Mesendoderm (in vitro differentiated cells): ENCODE data around the gene CHD2.

Experiments
- DNase-seq: peaks from one replicate; pipeline ENCODE4 v3.0.0; 2013
- H2AK5ac ChIP-seq: 2 replicates; pipeline ENCODE4 v1.6.1; 2013; ENCODE audit warnings: low read length, inconsistent platforms
- H2BK120ac ChIP-seq: 2 replicates; pipeline ENCODE4 v1.6.1; 2013; ENCODE audit warnings: low read depth, mild to moderate bottlenecking, low read length, moderate library complexity, mixed read lengths
- H2BK15ac ChIP-seq: replicated peaks from 2 replicates; pipeline ENCODE4 v1.6.1; 2013; ENCODE audit warnings: low read depth, mild to moderate bottlenecking, moderate library complexity
- H2BK5ac ChIP-seq: 2 replicates; pipeline ENCODE4 v1.6.1; 2013; ENCODE audit warnings: low read length, inconsistent platforms
- H3K18ac ChIP-seq: 2 replicates; pipeline ENCODE4 v1.6.1; 2013; ENCODE audit warnings: mild to moderate bottlenecking, low read length, mixed read lengths
- H3K23ac ChIP-seq: one replicate; pipeline ENCODE4 v1.6.1; 2013; ENCODE audit warnings: low read length
- H3K27ac ChIP-seq: 2 replicates; pipeline ENCODE4 v1.5.1; 2013; ENCODE audit warnings: low read depth, mild to moderate bottlenecking, inconsistent platforms, low read length, moderate library complexity
- H3K27me3 ChIP-seq: 2 replicates; pipeline ENCODE4 v1.6.1; 2013; ENCODE audit warnings: low read length, control low read depth, mild to moderate bottlenecking, inconsistent platforms; ENCODE audit not compliant: insufficient read depth, poor library complexity
- H3K36me3 ChIP-seq: 2 replicates; pipeline ENCODE4 v1.6.1; 2013; ENCODE audit warnings: low read length, inconsistent platforms; ENCODE audit not compliant: control insufficient read depth, insufficient read depth
- H3K4ac ChIP-seq: one replicate; pipeline ENCODE4 v1.6.1; 2013; ENCODE audit warnings: low read depth, mild to moderate bottlenecking, low read length, moderate library complexity
- H3K4me1 ChIP-seq: 2 replicates; pipeline ENCODE4 v1.6.1; 2013; ENCODE audit warnings: low read depth, low read length, inconsistent platforms; ENCODE audit not compliant: control insufficient read depth
- H3K4me2 ChIP-seq: 2 replicates; pipeline ENCODE4 v1.6.1; 2013; ENCODE audit warnings: low read length
- H3K4me3 ChIP-seq: 2 replicates; pipeline ENCODE4 v1.5.1; 2013; ENCODE audit warnings: mild to moderate bottlenecking, low read length
- H3K56ac ChIP-seq: one replicate; pipeline ENCODE4 v1.6.1; 2013; ENCODE audit warnings: low read length
- H3K79me1 ChIP-seq: 2 replicates; pipeline ENCODE4 v1.6.1; 2013; ENCODE audit warnings: low read length, inconsistent platforms
- H3K79me2 ChIP-seq: 2 replicates; pipeline ENCODE4 v1.6.1; 2013; ENCODE audit warnings: mild to moderate bottlenecking, low read length; ENCODE audit not compliant: control insufficient read depth, insufficient read depth
- H3K9ac ChIP-seq: 2 replicates; pipeline ENCODE4 v1.6.1; 2013; ENCODE audit warnings: low read length, inconsistent platforms
- H4K5ac ChIP-seq: one replicate; pipeline ENCODE4 v1.6.1; 2013; ENCODE audit warnings: low read length
- H4K8ac ChIP-seq: one replicate; pipeline ENCODE4 v1.6.1; 2013; ENCODE audit warnings: low read depth, mild to moderate bottlenecking, control low read depth, low read length, moderate library complexity
- WGBS: extraction: QIAGEN DNeasy Blood & Tissue Kit; methylation state at CpG from one replicate; pipeline ENCODE4 v1.1.7; 2013; ENCODE audit warnings: low lambda C conversion rate, missing lambda C conversion rate; ENCODE audit not compliant: insufficient coverage; ENCODE audit errors: extremely low coverage; 5-methylcytosine and 5-hydroxymethylcytosine counted together

The CHD2 gene

DNA sequence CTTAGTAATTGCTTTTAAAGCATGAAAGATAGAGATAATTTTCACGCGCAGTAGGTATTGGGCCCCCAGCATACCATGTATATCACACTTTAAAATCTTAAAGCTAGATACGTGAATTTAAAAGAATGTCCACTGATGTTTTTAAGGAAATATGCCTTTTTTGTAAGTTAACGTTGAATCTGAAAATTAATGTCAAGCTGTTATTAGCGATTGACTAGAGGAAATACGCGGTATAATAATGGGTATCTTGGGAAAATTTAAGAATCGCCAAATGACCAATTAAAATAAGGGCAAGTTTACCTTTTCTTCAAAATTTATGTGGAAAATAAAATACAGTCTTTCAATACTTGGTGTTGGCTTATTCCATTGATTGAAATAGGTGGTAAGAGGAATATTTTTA lies 13.3 kb upstream of the CHD2 start:
- Histone ChIP-seq H3K18ac (no peak overlapping the region), H3K4me3 (no peak overlapping the region), H2BK120ac (no peak overlapping the region), H3K36me3 (peaks cover 2% of the 10 kb centered on the region), H3K79me2 (peaks cover 58% of the 10 kb centered on the region), H2BK15ac (no peak overlapping the region), H3K27me3 (no peaks in the 10 kb centered on the region), H4K8ac (no peak overlapping the region), H3K4me2 (no peak overlapping the region), H2AK5ac (no peak overlapping the region), H3K4me1 (peaks cover 2% of the 10 kb centered on the region), H3K23ac (no peak overlapping the region), H3K56ac (no peak overlapping the region), H4K5ac (no peak overlapping the region), H3K27ac (no peak overlapping the region), H3K79me1 (peaks cover 1% of the 10 kb centered on the region), H2BK5ac (no peak overlapping the region), H3K9ac (no peak overlapping the region), H3K4ac (no peak overlapping the region)
- 100% methylated on average over 5 of the region's 8 CpGs for WGBS
- DNase-seq, result no peak

GRCh38 chr15:92887869-92888268 lies 12.3 kb upstream of the CHD2 start:
- H3K4me2 ChIP-seq, result no peak overlapping the region
- H3K9ac ChIP-seq, result no peak overlapping the region
- H3K4me1 ChIP-seq, result no peaks in the 10 kb centered on the region
- H3K36me3 ChIP-seq, result peaks cover 2% of the 10 kb centered on the region
- WGBS, result 100% methylated on average over 1 of the region's 3 CpGs
- H2BK120ac ChIP-seq, result no peak overlapping the region
- H3K79me1 ChIP-seq, result peaks cover 1% of the 10 kb centered on the region
- DNase-seq, result no peak
- no peak overlapping the region for H2AK5ac ChIP-seq
- H4K5ac ChIP-seq, result no peak overlapping the region
- no peak overlapping the region for H3K23ac ChIP-seq
- no peak overlapping the region for H3K4ac ChIP-seq
- no peak overlapping the region for H3K27ac ChIP-seq
- H2BK5ac ChIP-seq, result no peak overlapping the region
- no peak overlapping the region for H3K18ac ChIP-seq
- H3K4me3 ChIP-seq, result no peak overlapping the region
- no peak overlapping the region for H2BK15ac ChIP-seq
- no peak overlapping the region for H3K56ac ChIP-seq
- peaks cover 59% of the 10 kb centered on the region for H3K79me2 ChIP-seq
- H3K27me3 ChIP-seq, result no peaks in the 10 kb centered on the region
- H4K8ac ChIP-seq, result no peak overlapping the region

- Histone ChIP-seq H3K4me2 (no peak overlapping the region), H3K79me2 (peaks cover 51% of the 10 kb centered on the region), H3K18ac (no peak overlapping the region), H2BK120ac (no peak overlapping the region), H3K27me3 (no peaks in the 10 kb centered on the region), H4K8ac (no peak overlapping the region), H3K36me3 (peaks cover 2% of the 10 kb centered on the region), H3K23ac (no peak overlapping the region), H3K79me1 (peaks cover 1% of the 10 kb centered on the region), H3K56ac (no peak overlapping the region), H3K27ac (no peak overlapping the region), H3K9ac (no peak overlapping the region), H2BK5ac (no peak overlapping the region), H3K4me3 (no peak overlapping the region), H3K4me1 (no peaks in the 10 kb centered on the region), H2AK5ac (no peak overlapping the region), H2BK15ac (no peak overlapping the region), H3K4ac (no peak overlapping the region), H4K5ac (no peak overlapping the region)
- WGBS, result no CpG with 5 or more reads among the region's 5 CpGs
- DNase-seq, result no peak
Observed at GRCh38 chr15:92889390-92890107, 10.6 kb upstream of the CHD2 start.

- Histone ChIP-seq H3K4me2 (no peak overlapping the region), H2BK120ac (no peak overlapping the region), H3K9ac (no peak overlapping the region), H2BK15ac (no peak overlapping the region), H3K27me3 (no peaks in the 10 kb centered on the region), H3K56ac (no peak overlapping the region), H3K79me2 (peaks cover 46% of the 10 kb centered on the region), H4K8ac (no peak overlapping the region), H3K4ac (no peak overlapping the region), H3K27ac (no peak overlapping the region), H2AK5ac (no peak overlapping the region), H3K79me1 (peaks cover 1% of the 10 kb centered on the region), H4K5ac (no peak overlapping the region), H3K36me3 (peaks cover 2% of the 10 kb centered on the region), H3K18ac (no peak overlapping the region), H2BK5ac (no peak overlapping the region), H3K4me1 (no peaks in the 10 kb centered on the region), H3K23ac (no peak overlapping the region), H3K4me3 (no peak overlapping the region)
- no CpG with 5 or more reads among the region's 3 CpGs for WGBS
- DNase-seq, result no peak
Observed at GRCh38 chr15:92891533-92892200, 8.5 kb upstream of the CHD2 start.

DNA sequence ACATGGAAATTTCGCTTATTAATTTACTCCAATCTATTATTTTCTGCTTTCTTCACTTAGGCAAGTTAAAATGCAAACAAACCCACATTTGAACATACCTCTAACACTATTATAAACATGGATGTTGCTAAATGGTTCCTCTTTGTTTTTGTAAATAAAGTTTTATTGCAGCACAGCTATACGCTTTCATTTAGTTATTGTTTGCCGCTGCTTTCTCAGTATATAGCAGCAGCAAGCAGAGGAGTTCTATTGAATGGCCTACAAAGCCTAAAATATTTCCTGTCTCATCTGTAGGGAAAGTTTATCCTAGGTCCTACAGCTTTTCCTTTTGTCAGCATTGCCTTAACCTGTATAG lies 7.9 kb upstream of the CHD2 start:
- no peak overlapping the region for H3K56ac ChIP-seq
- H3K4me2 ChIP-seq, result no peak overlapping the region
- H3K4ac ChIP-seq, result no peak overlapping the region
- peaks cover 2% of the 10 kb centered on the region for H3K36me3 ChIP-seq
- no peak for DNase-seq
- no peak overlapping the region for H3K23ac ChIP-seq
- no peak overlapping the region for H4K5ac ChIP-seq
- H3K4me3 ChIP-seq, result no peak overlapping the region
- no peak overlapping the region for H2BK15ac ChIP-seq
- peaks cover 42% of the 10 kb centered on the region for H3K79me2 ChIP-seq
- no CpG with 5 or more reads among the region's 3 CpGs for WGBS
- H3K9ac ChIP-seq, result no peak overlapping the region
- no peak overlapping the region for H3K27ac ChIP-seq
- no peak overlapping the region for H3K18ac ChIP-seq
- H2BK5ac ChIP-seq, result no peak overlapping the region
- no peaks in the 10 kb centered on the region for H3K4me1 ChIP-seq
- H3K79me1 ChIP-seq, result peaks cover 1% of the 10 kb centered on the region
- no peaks in the 10 kb centered on the region for H3K27me3 ChIP-seq
- H2AK5ac ChIP-seq, result no peak overlapping the region
- H2BK120ac ChIP-seq, result no peak overlapping the region
- no peak overlapping the region for H4K8ac ChIP-seq
